Activated CD8-positive, alpha-beta memory T cell treated with anti-CD3 and anti-CD28 coated beads for 48 hours (primary cell): ENCODE results near the gene SIAH3.

Experiments
- DNase-seq, 3 experiments: peaks; one replicate each; pipeline ENCODE4 v3.0.0-alpha.2; 2020; ENCODE audit warnings: low read depth in 2 of 3, low spot score in 2 of 3

The SIAH3 gene

DNA sequence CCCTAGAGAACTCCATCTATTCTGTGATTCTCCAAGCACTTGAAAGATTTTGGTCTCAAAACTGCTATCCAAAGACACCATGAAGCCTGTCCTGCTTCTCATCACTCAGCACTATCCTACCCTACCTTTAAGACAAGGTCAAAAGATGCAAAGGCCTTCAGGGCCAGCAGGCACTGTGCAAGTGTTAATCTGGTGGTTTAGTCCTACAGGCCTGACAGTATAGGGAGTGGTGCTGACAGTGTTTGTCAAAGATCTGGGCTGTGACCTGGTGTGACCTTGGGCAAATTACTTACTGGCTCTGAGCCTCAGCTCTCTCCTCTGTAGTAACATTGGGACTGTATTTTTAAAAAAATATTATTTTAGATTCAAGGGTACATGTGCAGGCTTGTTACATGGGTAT, 28.0 kb downstream of the SIAH3 start:
- no peak for DNase-seq

DNA sequence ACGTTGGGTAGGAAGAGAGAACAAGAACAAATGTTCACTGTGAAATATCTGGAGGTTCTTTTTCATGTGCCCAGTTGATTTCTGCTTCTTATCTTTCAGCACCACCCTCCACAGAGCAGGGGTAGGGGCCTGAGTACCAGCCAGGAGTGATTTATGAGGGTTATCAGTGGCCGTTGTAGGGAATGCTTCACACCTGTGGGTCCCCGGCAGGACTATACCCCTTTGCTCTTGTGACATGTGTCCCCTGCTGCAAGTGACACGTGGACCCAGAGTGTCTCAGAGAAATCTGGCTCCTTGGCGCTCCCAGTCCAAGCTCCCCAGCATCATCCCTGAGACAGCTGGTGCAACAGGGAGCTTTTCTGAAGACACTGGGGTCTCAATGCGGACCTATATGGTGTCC, 29.7 kb downstream of the SIAH3 start:
- DNase-seq = no peak

DNA sequence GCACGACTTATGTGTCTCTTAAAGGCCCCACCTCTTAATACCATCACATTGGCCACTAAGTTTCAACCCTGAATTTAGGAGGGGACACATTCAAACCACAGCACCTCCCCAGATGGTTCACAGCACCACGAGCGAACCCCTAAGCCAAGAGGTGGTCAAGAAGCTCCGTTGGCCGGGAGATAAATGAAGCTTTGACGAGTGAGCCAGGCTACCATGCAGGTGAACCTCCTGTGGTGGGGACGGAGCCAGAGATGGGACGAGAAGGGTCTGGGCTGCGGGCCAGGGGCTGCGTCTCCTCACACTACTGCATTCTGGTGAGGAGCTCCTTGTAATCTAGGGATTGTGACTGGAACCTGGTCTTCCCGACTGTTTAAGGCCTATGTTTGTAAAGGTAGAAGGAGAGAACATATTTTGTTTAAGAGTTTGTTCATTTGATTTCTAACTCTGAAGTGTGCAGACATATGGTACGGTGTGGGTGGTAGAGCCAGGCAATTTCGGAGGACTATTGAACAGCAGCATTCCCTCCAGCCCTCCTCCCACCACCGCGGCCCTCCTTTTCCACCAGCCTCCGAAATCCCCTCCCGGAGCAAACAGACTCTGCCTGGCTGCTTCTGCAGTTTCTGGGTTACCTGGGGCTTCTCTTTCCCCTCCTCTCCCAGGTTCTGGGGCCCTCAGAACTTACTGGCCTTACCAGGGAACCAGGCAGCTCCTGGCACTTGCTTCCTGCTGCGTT, 31.3 kb downstream of the SIAH3 start:
- no peak for DNase-seq

DNA sequence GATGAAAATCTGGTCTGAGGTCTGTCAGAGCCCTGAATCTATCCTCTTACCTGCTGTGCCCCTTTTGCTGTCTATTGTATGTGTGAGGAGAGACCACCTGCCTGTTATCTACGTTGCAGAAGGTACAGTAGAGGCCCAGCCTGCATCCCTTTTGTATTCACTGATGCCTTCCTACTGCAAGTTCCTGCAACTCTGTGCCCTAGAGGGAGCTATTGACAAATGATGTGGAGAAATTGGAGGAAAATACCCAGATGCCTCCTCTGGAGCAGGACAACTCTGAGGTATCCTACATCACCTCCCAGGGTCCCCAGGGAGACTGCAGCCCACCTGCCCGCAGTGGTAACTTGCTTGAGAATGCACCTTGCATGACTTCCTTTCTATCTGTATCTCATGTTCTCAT, 33.7 kb downstream of the SIAH3 start:
- no peak for DNase-seq

- DNase-seq = no peak
Measured at GRCh38 chr13:45816427-45816826, 35.1 kb downstream of the SIAH3 start.

DNA sequence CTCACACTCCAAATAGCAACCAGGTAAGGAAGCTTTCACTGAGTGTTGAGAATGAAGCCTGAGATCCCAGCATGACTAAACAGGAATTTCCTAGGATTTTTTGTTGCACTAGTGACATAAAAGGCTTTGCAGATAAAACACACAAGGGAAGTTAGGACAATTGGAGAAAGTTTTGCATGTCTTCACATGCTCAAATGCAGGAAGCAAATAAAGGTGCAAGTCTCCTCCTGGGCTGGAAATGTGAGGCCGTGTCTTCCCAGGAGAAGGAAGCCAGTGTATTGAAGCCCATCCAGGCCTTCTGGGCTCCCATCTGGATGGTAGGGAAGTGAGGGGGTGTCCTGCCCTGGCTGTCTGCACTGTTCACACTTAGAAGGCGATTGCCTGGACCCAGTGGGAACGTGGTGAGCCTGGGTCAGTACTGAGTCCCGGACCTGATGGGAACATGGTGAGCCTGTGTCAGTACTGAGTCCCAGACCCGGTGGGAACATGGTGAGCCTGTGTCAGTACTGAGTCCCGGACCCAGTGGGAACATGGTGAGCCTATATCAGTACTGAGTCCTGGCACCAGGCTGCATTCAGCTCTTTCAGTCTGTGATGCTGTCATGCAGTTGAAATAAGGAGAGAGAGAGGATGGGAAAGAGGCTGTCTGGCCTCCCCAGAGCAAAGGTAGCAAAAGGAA, 38.7 kb downstream of the SIAH3 start:
- DNase-seq = no peak

GRCh38 chr13:45811891-45812694, 39.5 kb downstream of the SIAH3 start:
- DNase-seq = no peak

- DNase-seq = no peak
Measured at GRCh38 chr13:45809801-45810394, 41.7 kb downstream of the SIAH3 start.

DNA sequence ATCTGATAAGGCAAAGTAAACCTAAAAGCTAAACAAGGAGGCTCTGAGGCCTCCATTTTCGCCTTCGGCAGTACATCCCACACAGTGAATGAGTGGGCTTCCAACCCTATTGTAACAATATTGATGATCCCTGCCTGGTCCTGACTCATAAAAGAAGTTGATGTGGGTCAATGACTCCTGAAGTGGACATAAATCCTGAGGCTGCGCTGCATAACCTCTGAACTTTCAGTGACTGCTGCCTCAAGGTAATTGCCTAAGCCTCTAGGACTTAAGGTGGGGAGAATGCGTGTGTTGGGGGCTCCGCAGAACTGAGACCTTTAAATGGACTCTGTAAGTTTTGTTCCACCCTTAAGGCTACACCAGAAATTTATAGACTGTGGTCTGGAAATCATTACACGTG, 42.6 kb downstream of the SIAH3 start:
- DNase-seq = no peak

- DNase-seq = no peak
Measured at GRCh38 chr13:45807520-45808099, 43.9 kb downstream of the SIAH3 start.

GRCh38 chr13:45800485-45800884, 51.1 kb downstream of the SIAH3 start:
- no peak for DNase-seq

GRCh38 chr13:45799451-45799850, 52.1 kb downstream of the SIAH3 start:
- no peak for DNase-seq

GRCh38 chr13:45798851-45799250, 52.7 kb downstream of the SIAH3 start:
- DNase-seq = no peak

DNA sequence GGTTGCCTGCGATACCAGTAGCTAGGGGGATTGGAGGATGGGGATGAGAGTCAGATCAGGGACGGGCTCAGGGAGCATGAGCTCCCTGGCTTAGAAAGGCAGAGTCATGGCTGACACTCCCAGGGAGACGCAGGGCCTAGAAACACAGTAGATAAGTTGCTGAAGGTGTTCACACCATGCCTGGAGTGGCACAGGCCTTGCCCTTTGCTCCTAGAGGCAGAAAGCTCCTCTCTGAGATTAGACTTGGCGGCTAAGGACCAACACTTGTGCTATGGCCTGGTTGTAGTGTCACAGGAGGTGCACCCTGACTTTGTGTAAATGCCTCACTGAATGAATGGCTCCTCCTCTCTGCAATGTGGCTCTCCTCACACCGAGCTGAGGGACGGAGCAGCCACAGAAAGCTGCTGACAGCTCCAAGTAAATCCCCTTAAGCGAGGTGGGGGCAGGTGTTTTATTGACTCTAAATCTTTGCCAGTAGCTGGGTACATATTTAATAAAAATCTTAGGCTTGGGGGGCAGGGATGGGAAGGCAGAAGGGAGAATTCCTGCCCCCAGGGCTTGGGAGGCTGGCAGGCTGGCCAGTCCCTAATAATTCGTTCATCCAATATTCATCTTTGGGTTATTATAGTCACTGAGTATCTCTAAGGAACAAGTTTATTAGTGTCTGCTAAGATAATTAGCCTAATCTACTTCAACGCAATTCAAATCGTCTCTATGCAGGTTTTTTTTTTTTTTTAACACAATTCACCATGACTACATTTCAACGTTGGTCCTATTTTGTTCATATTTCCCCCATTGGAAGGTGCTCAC, 54.9 kb downstream of the SIAH3 start:
- DNase-seq = no peak

DNA sequence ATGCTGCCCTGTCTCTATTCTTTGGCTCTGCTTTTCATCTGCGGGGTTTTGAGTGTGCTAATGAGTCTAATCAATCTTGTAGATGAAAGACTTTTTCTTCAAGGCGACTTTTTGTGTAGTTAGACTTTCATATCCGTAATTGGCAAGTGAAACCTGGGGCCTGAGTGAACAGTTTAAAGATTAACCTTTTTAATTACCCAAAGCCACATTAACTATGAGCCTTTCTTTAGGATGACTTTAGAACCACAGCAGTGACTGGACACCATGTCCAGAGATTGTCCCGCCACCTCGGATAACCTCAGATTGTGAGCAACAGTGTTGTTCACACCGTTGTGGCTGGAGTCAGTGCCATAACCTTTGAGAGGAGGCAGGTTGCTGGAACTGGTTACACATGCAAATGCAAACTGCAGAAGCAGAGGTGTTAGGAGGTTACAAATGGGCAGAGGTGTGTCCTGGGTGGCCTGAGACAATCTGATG, 58.7 kb downstream of the SIAH3 start:
- no peak for DNase-seq

- DNase-seq = no peak
Measured at GRCh38 chr13:45788011-45788410, 63.5 kb downstream of the SIAH3 start.

- no peak for DNase-seq
Measured at GRCh38 chr13:45787346-45787745, 64.2 kb downstream of the SIAH3 start.

DNA sequence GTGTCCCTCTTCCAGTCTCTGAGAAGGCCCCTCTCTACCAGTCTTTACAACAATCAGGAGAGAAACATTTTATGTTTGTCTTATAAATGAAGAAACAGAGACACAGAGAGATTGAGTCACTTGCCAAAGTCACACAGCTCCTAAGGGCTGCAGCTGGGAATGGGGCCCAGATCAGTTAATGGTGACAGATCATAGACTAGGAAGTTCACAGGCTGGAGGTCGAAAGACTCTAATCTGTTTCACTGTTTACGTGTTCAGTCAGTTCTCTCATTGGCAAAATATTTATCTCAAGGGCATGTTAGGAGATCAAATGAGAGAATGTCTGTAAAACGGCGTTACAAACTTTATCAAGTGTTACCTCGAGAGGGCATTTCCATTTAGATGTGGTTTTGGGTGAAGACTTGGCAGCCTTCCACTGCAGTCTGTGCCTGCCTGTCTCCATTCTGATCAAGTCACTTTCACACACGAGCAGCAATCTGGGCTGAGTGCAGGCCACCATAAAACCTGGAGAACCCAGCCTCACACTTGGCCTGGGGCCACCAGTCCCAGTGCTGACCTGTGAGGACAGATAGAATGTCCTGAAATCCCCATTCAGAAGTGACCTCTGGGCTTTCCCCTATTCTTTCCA, 65.1 kb downstream of the SIAH3 start:
- DNase-seq = no peak

DNA sequence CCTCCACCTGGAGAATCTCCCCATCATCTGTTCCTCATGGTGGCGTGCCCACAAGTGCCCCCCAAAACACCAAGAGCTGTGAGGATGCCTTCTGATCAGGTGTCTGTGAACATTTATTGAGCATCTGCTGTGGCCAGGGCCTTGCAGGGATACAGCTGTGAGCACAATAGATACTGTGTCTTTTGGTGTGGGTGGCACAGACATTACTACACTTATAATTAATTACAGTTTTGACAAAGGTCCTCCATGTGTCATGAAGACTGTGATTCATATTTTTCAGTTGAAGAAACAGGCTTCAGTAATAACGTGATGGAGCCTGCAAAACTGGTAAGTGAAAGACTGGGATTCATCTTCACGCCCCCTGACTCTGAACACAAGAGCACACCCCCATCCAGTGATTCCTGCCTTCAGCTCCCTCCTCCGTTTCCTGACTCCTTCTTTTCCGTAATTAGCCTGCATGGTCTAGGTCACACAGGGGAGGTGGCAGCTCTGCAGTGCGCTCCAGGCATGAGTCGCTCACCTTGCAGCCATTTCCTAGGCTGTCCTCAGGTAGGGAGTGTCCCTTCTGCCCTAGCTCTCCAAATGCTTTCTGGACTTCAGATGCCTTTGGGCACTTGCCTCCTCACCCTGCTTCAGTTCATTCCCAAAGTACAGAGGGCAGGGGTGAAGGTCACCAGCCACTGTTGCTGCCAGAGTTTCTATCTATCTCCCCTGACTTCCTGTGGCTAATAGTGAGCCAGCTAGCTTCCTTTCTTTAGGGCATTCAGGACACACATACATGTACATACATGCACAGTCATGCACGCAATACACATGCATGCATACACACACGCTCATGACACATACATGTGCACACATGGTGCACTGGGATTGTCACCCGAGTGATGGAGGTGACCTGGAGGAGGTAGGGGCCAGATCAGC, 66.5 kb downstream of the SIAH3 start:
- no peak for DNase-seq
